ENCODE measurements around the gene PROX2. TPM values are rescaled to one million over a fixed set of nuclear protein-coding genes. Genes with fewer than 3 reads are reported as not detected.

Gene PROX2
- total RNA-seq, 6 experiments from 2014 or later, result not detected

- no peak for ATAC-seq
Observed at GRCh38 chr14:74896400-74896799, 20.5 kb upstream of the PROX2 start.

GRCh38 chr14:74893614-74894091, 17.7 kb upstream of the PROX2 start:
- intact Hi-C loops (cut with DNase I), result no loop called here
- Histone ChIP-seq H3K9me3 (no peaks in the 10 kb centered on the region), H3K4me1 (peaks cover 0 to 17% (median 6%) of the 10 kb centered on the region in 4 donors), H3K27ac (no peak overlapping the region), H3K36me3 (peaks cover 16 to 86% (median 42%) of the 10 kb centered on the region in 4 donors), H3K4me3 (no peak overlapping the region), H3K27me3 (no peaks in the 10 kb centered on the region)
- no peak for ATAC-seq
- WGBS (ENCODE audit: insufficient coverage, low coverage, low lambda C conversion rate, missing lambda C conversion rate), result 22% methylated on average over 3 of the region's 4 CpGs
- no peak for DNase-seq
- TF ChIP-seq POLR2A (IDR thresholded peaks at IDR 0.05), result no peak
- no peak for TF ChIP-seq CTCF (IDR thresholded peaks at IDR 0.05)

More at GRCh38 chr14:74896400-74896799, 20.5 kb upstream of the PROX2 start:
- Histone ChIP-seq H3K4me3 (no peak overlapping the region), H3K4me1 (peaks cover 0 to 22% (median 4%) of the 10 kb centered on the region in 4 donors), H3K27ac (no peak overlapping the region), H3K9me3 (no peaks in the 10 kb centered on the region), H3K27me3 (no peaks in the 10 kb centered on the region), H3K36me3 (peaks cover 20 to 84% (median 48%) of the 10 kb centered on the region in 4 donors)
- no peak for DNase-seq
- intact Hi-C loops (cut with DNase I), result no loop called here
- 83% methylated on average over 3 of the region's 3 CpGs for WGBS (ENCODE audit: insufficient coverage, low coverage, low lambda C conversion rate, missing lambda C conversion rate)
- TF ChIP-seq CTCF (IDR thresholded peaks at IDR 0.05) (no peak), POLR2A (IDR thresholded peaks at IDR 0.05) (no peak)

DNA sequence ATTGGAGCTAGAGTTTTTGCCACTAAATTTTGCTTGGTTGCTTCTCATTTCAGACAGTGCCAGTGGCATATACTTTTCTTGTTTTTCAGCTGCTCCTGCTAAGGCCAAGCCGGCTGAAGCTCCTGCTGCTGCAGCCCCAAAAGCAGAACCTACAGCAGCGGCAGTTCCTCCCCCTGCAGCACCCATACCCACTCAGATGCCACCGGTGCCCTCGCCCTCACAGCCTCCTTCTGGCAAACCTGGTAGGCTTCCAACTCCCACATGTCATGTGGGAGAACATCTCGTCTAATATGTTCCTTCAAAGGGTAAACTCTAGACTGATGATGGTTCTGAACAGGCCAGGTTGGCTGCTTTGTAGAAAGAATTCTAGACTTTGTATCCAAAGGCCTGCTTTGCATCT, 16.8 kb upstream of the PROX2 start:
- intact Hi-C loops (cut with DNase I), result no loop called here
- H3K27ac ChIP-seq, result no peak overlapping the region
- H3K27me3 ChIP-seq, result no peaks in the 10 kb centered on the region
- peaks cover 16 to 86% (median 40%) of the 10 kb centered on the region in 4 donors for H3K36me3 ChIP-seq
- no peaks in the 10 kb centered on the region for H3K9me3 ChIP-seq
- 57% methylated on average over 2 of the region's 5 CpGs for WGBS (ENCODE audit: insufficient coverage, low coverage, low lambda C conversion rate, missing lambda C conversion rate)
- peaks cover 0 to 17% (median 3%) of the 10 kb centered on the region in 4 donors for H3K4me1 ChIP-seq
- no peak for DNase-seq
- TF ChIP-seq POLR2A (IDR thresholded peaks at IDR 0.05) (no peak), CTCF (IDR thresholded peaks at IDR 0.05) (no peak)
- no peak for ATAC-seq
- no peak overlapping the region for H3K4me3 ChIP-seq

DNA sequence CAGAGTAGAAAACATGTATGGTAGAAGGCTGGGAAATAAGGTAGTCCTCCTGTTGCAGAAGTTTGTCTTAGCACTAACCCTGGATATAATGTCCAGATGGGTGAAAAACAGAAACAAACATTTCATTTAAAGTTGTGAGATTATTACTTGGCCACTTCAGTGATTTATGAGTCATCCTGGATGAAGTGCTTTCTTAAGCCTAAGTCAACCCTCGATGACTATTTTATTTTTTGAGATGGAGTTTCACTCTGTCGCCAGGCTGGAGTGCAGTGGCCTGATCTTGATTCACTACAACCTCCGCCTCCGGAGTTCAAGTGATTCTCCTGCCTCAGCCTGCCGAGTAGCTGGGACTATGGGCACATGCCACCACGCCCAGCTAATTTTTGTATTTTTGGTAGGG, 15.9 kb upstream of the PROX2 start:
- TF ChIP-seq POLR2A (IDR thresholded peaks at IDR 0.05) (no peak), CTCF (IDR thresholded peaks at IDR 0.05) (no peak)
- no peak for DNase-seq
- Histone ChIP-seq H3K4me3 (no peak overlapping the region), H3K36me3 (peaks cover 16 to 80% (median 38%) of the 10 kb centered on the region in 4 donors), H3K9me3 (no peaks in the 10 kb centered on the region), H3K27me3 (no peaks in the 10 kb centered on the region), H3K4me1 (peaks cover 0 to 21% (median 3%) of the 10 kb centered on the region in 4 donors), H3K27ac (no peak overlapping the region)
- 77% methylated on average over 6 of the region's 6 CpGs for WGBS (ENCODE audit: insufficient coverage, low coverage, low lambda C conversion rate, missing lambda C conversion rate)
- intact Hi-C loops (cut with DNase I), result no loop called here
- no peak for ATAC-seq
